CD8-positive, alpha-beta memory T cell (primary cell): ENCODE data around the gene RFX7. TPM values are rescaled to one million over a fixed set of nuclear protein-coding genes. Genes with fewer than 3 reads are reported as not detected.

Experiments used
- CTCF ChIA-PET: fragments of 350-600 bp; sonication (Branson Sonifier 250); formaldehyde crosslinking; loops from one replicate; lab custom pipeline; 2021; ENCODE audit warnings: antibody characterized with exemption; lab: Charles Lee
- POLR2A ChIA-PET: fragments of 350-600 bp; sonication (Branson Sonifier 250); formaldehyde crosslinking; loops from one replicate; lab custom pipeline; 2021; ENCODE audit warnings: antibody characterized with exemption; lab: Charles Lee
- DNase-seq, 5 donors: peaks; one replicate each; pipeline versions ENCODE4 v3.0.0 to v3.0.0-alpha.2; 2020 to 2022; ENCODE audit warnings: mixed read lengths in 1 of 5
- H3K27ac ChIP-seq: one replicate; pipeline ENCODE4 v1.7.0; 2013; ENCODE audit warnings: low read depth, mild to moderate bottlenecking, low read length, moderate library complexity
- H3K27me3 ChIP-seq: 2 replicates; pipeline ENCODE4 v1.7.0; 2013; ENCODE audit warnings: low read length, mild to moderate bottlenecking; ENCODE audit not compliant: insufficient read depth, poor library complexity, severe bottlenecking
- H3K36me3 ChIP-seq: 2 replicates; pipeline ENCODE4 v1.7.0; 2013; ENCODE audit warnings: mild to moderate bottlenecking, low read length, moderate library complexity; ENCODE audit not compliant: insufficient read depth
- H3K4me1 ChIP-seq: 2 replicates; pipeline ENCODE4 v1.7.0; 2013; ENCODE audit warnings: mild to moderate bottlenecking, low read length, moderate library complexity; ENCODE audit not compliant: insufficient read depth
- H3K4me3 ChIP-seq: 2 replicates; pipeline ENCODE4 v1.7.0; 2013; ENCODE audit warnings: mild to moderate bottlenecking, low read length
- H3K9me3 ChIP-seq: 2 replicates; pipeline ENCODE4 v1.7.0; 2013; ENCODE audit warnings: mild to moderate bottlenecking, low read length
- H3K27ac Mint-ChIP-seq, 8 donors: one replicate each; pipeline ENCODE4 v1.8.0; 2020 to 2021; ENCODE audit warnings: mixed read lengths in 8 of 8, mild to moderate bottlenecking in 6 of 8, inconsistent platforms in 3 of 8, moderate library complexity in 3 of 8
- H3K27me3 Mint-ChIP-seq, 2 donors: one replicate each; pipeline ENCODE4 v1.8.0; 2020 to 2021; ENCODE audit warnings: mixed read lengths in 2 of 2, mild to moderate bottlenecking in 1 of 2, moderate library complexity in 1 of 2
- H3K36me3 Mint-ChIP-seq, 3 donors: one replicate each; pipeline ENCODE4 v1.8.0; 2020 to 2021; ENCODE audit warnings: mixed read lengths in 3 of 3, inconsistent platforms in 1 of 3, mild to moderate bottlenecking in 1 of 3
- H3K4me1 Mint-ChIP-seq, 3 donors: one replicate each; pipeline ENCODE4 v1.8.0; 2020 to 2021; ENCODE audit warnings: mixed read lengths in 3 of 3, inconsistent platforms in 1 of 3, mild to moderate bottlenecking in 1 of 3
- H3K4me3 Mint-ChIP-seq, 7 donors: one replicate each; pipeline ENCODE4 v1.8.0; 2020 to 2021; ENCODE audit warnings: mixed read lengths in 7 of 7, mild to moderate bottlenecking in 6 of 7, moderate library complexity in 4 of 7, inconsistent platforms in 2 of 7
- H3K9me3 Mint-ChIP-seq, 5 donors: one replicate each; pipeline ENCODE4 v1.8.0; 2020 to 2022; ENCODE audit warnings: mixed read lengths in 5 of 5, mild to moderate bottlenecking in 3 of 5, moderate library complexity in 2 of 5, inconsistent platforms in 1 of 5
- polyA plus RNA-seq: library from polyadenylated mRNA; unstranded; fragments of 300-500 nt; fragmentation: Illumina TruSeq; gene quantifications from one replicate; pipeline ENCODE4 v1.2.3, GENCODE V29; 2021
- total RNA-seq, 2 experiments: library from RNA; stranded (reverse); gene quantifications; one replicate each; pipeline ENCODE4 v1.2.3, GENCODE V29; 2021

The RFX7 gene
- total and polyA plus RNA-seq, 3 experiments from 2014 or later, result 3.5 to 35.2 (median 30.3) TPM

DNA sequence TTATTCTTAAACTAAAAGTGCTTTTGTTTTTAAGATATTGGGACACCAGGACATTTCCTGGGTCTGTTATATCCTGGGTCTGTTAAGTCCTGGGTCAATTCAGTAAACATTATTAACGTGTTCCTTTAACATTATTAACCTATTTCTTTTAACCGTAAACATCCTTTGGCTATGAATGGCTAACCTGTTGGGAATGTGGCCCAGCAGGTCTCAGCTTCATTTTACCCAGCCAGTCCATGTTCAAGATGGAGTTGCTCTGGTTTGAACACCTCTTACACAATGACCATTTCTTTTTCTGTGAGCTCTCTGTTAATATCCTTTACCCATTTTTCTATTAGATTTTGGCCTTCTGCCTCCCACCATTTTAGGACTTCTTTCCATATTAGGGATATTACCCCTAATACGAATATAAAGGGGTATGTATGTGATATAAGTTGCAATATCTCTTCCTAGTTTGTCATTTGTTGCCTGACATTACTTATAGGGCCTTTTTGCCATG lies 161.4 kb downstream of the RFX7 start:
- no peaks in the 10 kb centered on the region for H3K4me1 ChIP-seq
- Mint-ChIP-seq H3K27ac (no peak overlapping the region), H3K27me3 (peaks cover 11 to 19% of the 10 kb centered on the region in 2 donors), H3K36me3 (peaks cover 0 to 9% (median 0%) of the 10 kb centered on the region in 3 donors), H3K4me1 (peaks cover 0 to 11% (median 3%) of the 10 kb centered on the region in 3 donors), H3K9me3 (peaks cover 0 to 7% (median 0%) of the 10 kb centered on the region in 5 donors), H3K4me3 (no peak overlapping the region)
- H3K27me3 ChIP-seq, result no peaks in the 10 kb centered on the region
- DNase-seq, result no peak
- ChIA-PET CTCF (no interaction called here), POLR2A (no interaction called here)
- no peak overlapping the region for H3K4me3 ChIP-seq
- H3K27ac ChIP-seq, result no peak overlapping the region
- H3K9me3 ChIP-seq, result no peaks in the 10 kb centered on the region
- no peaks in the 10 kb centered on the region for H3K36me3 ChIP-seq

DNA sequence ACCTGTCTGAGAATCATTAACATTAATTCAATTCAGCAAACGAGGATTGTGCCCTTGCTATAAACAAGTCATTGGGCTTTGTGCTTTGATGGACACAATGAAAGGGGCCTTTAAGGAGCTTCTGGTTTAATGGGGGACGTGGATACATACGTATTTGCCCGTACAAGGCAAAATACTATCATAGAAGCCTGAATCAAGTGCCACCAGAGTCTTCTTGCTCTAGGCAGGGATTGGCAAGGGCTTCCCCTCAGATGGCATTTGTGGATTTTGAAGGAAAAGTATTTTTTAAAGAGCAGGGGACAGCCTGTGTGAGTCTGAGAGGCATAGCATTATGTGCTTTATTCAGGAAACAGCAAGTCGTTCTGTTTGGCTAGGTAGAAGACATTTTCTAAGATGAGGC lies 166.6 kb downstream of the RFX7 start:
- ChIA-PET POLR2A (no interaction called here), CTCF (no interaction called here)
- Histone ChIP-seq H3K27me3 (no peaks in the 10 kb centered on the region), H3K4me1 (no peaks in the 10 kb centered on the region), H3K36me3 (no peaks in the 10 kb centered on the region), H3K27ac (no peak overlapping the region), H3K4me3 (no peak overlapping the region), H3K9me3 (no peaks in the 10 kb centered on the region)
- Mint-ChIP-seq H3K27me3 (peaks cover 4 to 25% of the 10 kb centered on the region in 2 donors), H3K27ac (no peak overlapping the region), H3K9me3 (peaks cover 0 to 7% (median 0%) of the 10 kb centered on the region in 5 donors), H3K36me3 (peaks cover 0 to 9% (median 0%) of the 10 kb centered on the region in 3 donors), H3K4me3 (no peak overlapping the region), H3K4me1 (no peaks in the 10 kb centered on the region)
- DNase-seq, result no peak

DNA sequence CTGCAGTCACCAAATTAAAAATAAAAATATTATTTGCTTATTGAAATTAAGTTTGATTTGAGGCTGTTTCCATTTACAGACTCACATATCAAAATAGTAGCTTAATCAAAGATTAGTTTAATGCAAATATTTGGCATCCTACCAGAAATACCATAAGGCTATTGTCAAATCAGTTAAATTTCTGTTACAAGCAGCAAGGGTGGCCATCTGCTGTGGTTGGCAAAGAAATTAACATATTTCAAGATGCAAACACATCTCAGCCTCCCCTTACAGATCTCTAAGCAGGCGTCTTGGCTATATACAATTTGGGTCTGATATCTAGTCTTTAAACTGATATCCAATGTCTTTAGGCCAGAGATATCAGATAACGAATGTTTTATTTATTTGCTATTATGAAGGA lies 167.0 kb downstream of the RFX7 start:
- Histone ChIP-seq H3K9me3 (no peaks in the 10 kb centered on the region), H3K4me1 (no peaks in the 10 kb centered on the region), H3K27me3 (no peaks in the 10 kb centered on the region), H3K4me3 (no peak overlapping the region), H3K27ac (no peak overlapping the region), H3K36me3 (no peaks in the 10 kb centered on the region)
- H3K9me3 Mint-ChIP-seq, result peaks cover 0 to 7% (median 0%) of the 10 kb centered on the region in 5 donors
- POLR2A ChIA-PET, result no interaction called here
- no peak overlapping the region for H3K27ac Mint-ChIP-seq
- CTCF ChIA-PET, result no interaction called here
- H3K4me1 Mint-ChIP-seq, result no peaks in the 10 kb centered on the region
- peaks cover 4 to 29% of the 10 kb centered on the region in 2 donors for H3K27me3 Mint-ChIP-seq
- H3K4me3 Mint-ChIP-seq, result no peak overlapping the region
- peaks cover 0 to 9% (median 0%) of the 10 kb centered on the region in 3 donors for H3K36me3 Mint-ChIP-seq
- DNase-seq, result no peak

DNA sequence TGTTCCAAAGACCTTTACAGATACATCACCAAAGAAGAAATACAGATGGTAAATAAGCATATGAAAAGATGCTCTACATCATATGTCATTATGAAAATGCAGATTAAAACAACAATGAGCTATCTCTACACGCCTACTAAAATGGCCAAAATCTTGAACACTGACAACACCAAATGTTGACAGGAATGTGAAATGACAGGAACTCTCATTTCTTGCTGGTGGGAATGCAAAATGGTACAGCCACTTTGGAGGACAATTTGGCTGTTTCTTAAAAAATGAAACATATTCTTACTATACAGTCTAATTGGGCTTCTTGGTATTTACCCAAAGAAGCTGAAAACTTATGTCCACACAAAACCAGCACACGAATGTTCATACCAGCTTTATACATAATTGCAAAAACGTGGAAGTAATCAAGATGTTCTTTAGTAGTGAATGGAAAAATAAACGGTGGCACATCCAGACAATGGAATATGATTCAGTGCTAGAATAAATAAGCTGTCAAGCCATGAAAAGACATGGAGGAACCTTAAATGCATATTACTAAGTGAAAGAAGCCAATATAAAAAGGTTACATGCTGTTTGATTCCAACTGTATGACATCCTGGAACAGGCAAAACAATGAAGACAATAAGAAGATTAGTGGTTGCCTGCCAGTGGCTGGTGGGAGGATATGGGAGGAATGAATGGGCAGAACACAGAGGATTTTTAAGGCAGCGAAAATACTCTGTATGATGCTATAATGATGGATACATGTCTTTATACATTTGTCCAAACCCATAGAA lies 169.0 kb downstream of the RFX7 start:
- H3K36me3 ChIP-seq, result no peaks in the 10 kb centered on the region
- no peak overlapping the region for H3K27ac ChIP-seq
- no peaks in the 10 kb centered on the region for H3K4me1 ChIP-seq
- no peaks in the 10 kb centered on the region for H3K4me1 Mint-ChIP-seq
- H3K27me3 Mint-ChIP-seq, result peaks cover 0 to 32% of the 10 kb centered on the region in 2 donors
- H3K9me3 Mint-ChIP-seq, result peaks cover 0 to 2% (median 0%) of the 10 kb centered on the region in 5 donors
- H3K36me3 Mint-ChIP-seq, result peaks cover 0 to 6% (median 0%) of the 10 kb centered on the region in 3 donors
- no peak for DNase-seq
- H3K27ac Mint-ChIP-seq, result no peak overlapping the region
- ChIA-PET POLR2A (no interaction called here), CTCF (no interaction called here)
- H3K4me3 ChIP-seq, result no peak overlapping the region
- H3K4me3 Mint-ChIP-seq, result no peak overlapping the region
- no peaks in the 10 kb centered on the region for H3K9me3 ChIP-seq
- H3K27me3 ChIP-seq, result no peaks in the 10 kb centered on the region

DNA sequence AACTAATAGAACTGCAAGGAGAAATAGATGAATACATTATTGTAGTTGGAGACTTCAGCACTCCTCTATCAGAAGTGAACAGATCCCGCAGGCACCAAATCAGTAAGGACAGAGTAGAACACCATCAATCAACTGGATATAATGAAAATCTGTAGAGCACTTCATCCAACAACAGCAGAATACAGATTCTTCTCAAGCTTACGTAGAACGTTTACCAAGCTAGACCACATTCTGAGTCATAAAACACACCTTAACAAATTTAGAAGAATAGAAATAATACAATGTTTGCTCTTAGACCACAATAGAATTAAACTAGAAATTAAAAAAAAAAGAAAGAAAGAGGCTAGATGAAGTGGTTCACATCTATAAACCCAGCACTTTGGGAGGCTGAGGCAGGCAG lies 179.5 kb downstream of the RFX7 start:
- DNase-seq, result no peak
- H3K9me3 Mint-ChIP-seq, result peaks cover 0 to 9% (median 5%) of the 10 kb centered on the region in 5 donors
- no peaks in the 10 kb centered on the region for H3K9me3 ChIP-seq
- peaks cover 8 to 10% of the 10 kb centered on the region in 2 donors for H3K27me3 Mint-ChIP-seq
- no peak overlapping the region for H3K27ac ChIP-seq
- no peaks in the 10 kb centered on the region for H3K27me3 ChIP-seq
- no peak overlapping the region for H3K27ac Mint-ChIP-seq
- H3K4me1 ChIP-seq, result no peaks in the 10 kb centered on the region
- no peak overlapping the region for H3K4me3 ChIP-seq
- ChIA-PET CTCF (interaction anchor here (0.7 kb wide), 1 partner anchor 895 kb away, joined by 3 read pairs; no protein-coding TSS in a partner anchor), POLR2A (no interaction called here)
- H3K36me3 ChIP-seq, result no peaks in the 10 kb centered on the region
- peaks cover 0 to 10% (median 2%) of the 10 kb centered on the region in 3 donors for H3K36me3 Mint-ChIP-seq
- no peaks in the 10 kb centered on the region for H3K4me1 Mint-ChIP-seq
- H3K4me3 Mint-ChIP-seq, result no peak overlapping the region

DNA sequence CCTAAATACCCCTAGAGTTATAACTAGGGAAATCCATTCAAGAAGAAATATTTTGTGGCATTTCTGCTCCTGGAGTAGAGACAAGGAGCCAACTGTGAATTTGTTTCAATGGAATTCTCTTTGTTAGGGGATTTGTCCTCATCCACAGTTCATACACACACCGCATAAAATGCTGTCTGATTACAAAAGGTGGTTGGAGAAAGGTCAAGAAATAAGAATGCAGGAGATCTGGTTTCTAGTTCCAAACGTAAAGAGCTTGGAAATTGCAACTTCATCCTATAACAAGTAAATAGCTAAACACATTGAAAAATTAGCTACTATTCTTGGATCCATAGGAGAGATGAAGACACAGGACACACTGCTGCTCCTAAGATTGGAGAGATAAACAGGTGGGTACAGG lies 184.0 kb downstream of the RFX7 start:
- no peaks in the 10 kb centered on the region for H3K4me1 Mint-ChIP-seq
- H3K27me3 ChIP-seq, result no peaks in the 10 kb centered on the region
- no peak overlapping the region for H3K27ac ChIP-seq
- no peaks in the 10 kb centered on the region for H3K4me1 ChIP-seq
- ChIA-PET POLR2A (no interaction called here), CTCF (no interaction called here)
- DNase-seq, result no peak
- no peak overlapping the region for H3K4me3 Mint-ChIP-seq
- H3K36me3 ChIP-seq, result no peaks in the 10 kb centered on the region
- no peaks in the 10 kb centered on the region for H3K9me3 ChIP-seq
- H3K4me3 ChIP-seq, result no peak overlapping the region
- H3K27me3 Mint-ChIP-seq, result peaks cover 6 to 13% of the 10 kb centered on the region in 2 donors
- peaks cover 0 to 10% (median 2%) of the 10 kb centered on the region in 3 donors for H3K36me3 Mint-ChIP-seq
- H3K9me3 Mint-ChIP-seq, result peaks cover 0 to 9% (median 5%) of the 10 kb centered on the region in 5 donors
- H3K27ac Mint-ChIP-seq, result no peak overlapping the region

DNA sequence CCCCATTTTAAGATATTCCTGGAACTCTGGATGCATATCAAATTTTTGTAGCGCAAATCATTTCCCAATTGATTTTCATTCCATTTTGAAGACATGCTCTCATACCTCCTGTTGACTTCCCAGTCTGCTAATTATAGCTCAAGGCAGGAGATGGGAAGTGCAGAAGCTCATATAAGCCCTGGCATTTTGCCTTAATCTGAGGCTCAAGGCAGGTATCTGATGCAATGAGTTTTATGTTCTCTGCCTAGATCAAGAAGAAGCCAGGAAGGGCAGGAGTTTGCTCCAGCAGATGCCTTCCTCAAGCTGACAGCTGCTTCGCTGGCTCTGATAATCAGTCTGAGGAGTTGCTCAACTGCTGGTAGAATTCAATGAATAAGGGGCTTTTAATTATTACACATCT lies 184.7 kb downstream of the RFX7 start:
- peaks cover 6 to 13% of the 10 kb centered on the region in 2 donors for H3K27me3 Mint-ChIP-seq
- POLR2A ChIA-PET, result no interaction called here

DNA sequence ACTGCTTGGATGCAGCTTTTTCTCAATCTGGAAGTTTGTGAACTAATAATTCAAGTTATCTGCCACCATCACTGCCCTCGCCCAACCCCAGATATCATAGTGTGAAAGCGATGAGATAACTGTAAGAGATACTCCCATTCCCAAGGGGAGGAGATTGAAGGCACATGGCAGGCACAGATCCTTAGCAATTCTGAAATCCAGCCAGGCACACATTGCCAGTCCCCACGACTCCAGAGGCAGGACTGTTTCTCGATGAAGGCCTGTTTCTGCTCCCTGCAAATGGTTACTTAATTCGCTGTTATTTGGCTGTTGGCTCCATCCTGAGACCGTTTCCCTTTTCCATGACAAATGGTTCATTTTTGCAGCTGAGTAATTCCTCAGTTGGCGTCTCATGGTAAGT lies 187.1 kb downstream of the RFX7 start:
- Histone ChIP-seq H3K27ac (no peak overlapping the region), H3K4me3 (no peak overlapping the region), H3K9me3 (no peaks in the 10 kb centered on the region), H3K4me1 (no peaks in the 10 kb centered on the region), H3K36me3 (no peaks in the 10 kb centered on the region), H3K27me3 (no peaks in the 10 kb centered on the region)
- ChIA-PET CTCF (no interaction called here), POLR2A (no interaction called here)
- Mint-ChIP-seq H3K9me3 (peaks cover 0 to 4% (median 2%) of the 10 kb centered on the region in 5 donors), H3K4me1 (peaks cover 0 to 4% (median 0%) of the 10 kb centered on the region in 3 donors), H3K4me3 (no peak overlapping the region), H3K27ac (no peak overlapping the region), H3K27me3 (peaks cover 3 to 7% of the 10 kb centered on the region in 2 donors), H3K36me3 (peaks cover 0 to 3% (median 2%) of the 10 kb centered on the region in 3 donors)
- DNase-seq, result no peak

More for the DNA sequence above, 184.7 kb downstream of the RFX7 start:
- Mint-ChIP-seq H3K36me3 (peaks cover 0 to 10% (median 2%) of the 10 kb centered on the region in 3 donors), H3K4me3 (no peak overlapping the region), H3K9me3 (peaks cover 0 to 9% (median 5%) of the 10 kb centered on the region in 5 donors), H3K27ac (no peak overlapping the region), H3K4me1 (no peaks in the 10 kb centered on the region)
- CTCF ChIA-PET, result no interaction called here
- no peak overlapping the region for H3K4me3 ChIP-seq
- H3K27me3 ChIP-seq, result no peaks in the 10 kb centered on the region
- DNase-seq, result no peak
- H3K9me3 ChIP-seq, result no peaks in the 10 kb centered on the region
- no peak overlapping the region for H3K27ac ChIP-seq
- H3K36me3 ChIP-seq, result no peaks in the 10 kb centered on the region
- H3K4me1 ChIP-seq, result no peaks in the 10 kb centered on the region
